ENCODE measurements around the gene COL9A2. TPM values are rescaled to one million over a fixed set of nuclear protein-coding genes. Genes with fewer than 3 reads are reported as not detected.

Gene COL9A2
- total and polyA plus RNA-seq, 2 donors (not counting 3 experiments of a cell fraction or from before 2014, with no cell fraction given): 0.64 to 0.69 TPM

DNA sequence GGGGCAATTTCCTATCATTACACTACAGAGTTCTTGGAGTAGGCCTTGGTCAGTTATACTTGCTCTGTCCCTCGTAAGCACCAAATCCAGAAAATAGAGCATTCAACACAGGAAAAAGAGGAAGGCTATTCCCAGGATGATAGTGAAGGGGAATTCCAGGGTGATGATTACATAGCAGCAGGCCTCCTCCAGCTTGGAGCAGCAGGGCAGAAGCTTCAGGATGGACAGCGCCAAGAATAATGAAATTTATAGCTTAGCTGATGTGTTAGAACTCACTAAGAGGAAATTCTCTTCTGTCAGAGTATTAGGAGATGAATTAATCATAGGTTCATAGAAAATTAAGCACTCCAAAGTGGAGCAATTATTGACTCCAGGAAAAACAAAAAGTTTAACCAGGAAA, 45.6 kb upstream of the COL9A2 start:
- FAIRE-seq (peak; percentile 24), DNase-seq (ENCODE audit: low read depth, low spot score) (peak; percentile 79)
- H3K9ac ChIP-seq (replicated peaks; ENCODE audit: extremely low read depth, insufficient read depth, low read length): no peak overlapping the region
- CTCF ChIA-PET: interaction anchor here (0.7 to 1.4 kb wide), 4 partner anchors 9 to 219 kb away, joined by 3 to 5 read pairs (median 4); partner anchors contain the start of gene SMAP2
- no peaks in the 10 kb centered on the region for H3K79me2 ChIP-seq (ENCODE audit: control insufficient read depth, insufficient read depth, low read length)
- H3K36me3 ChIP-seq (ENCODE audit: control insufficient read depth in 2 of 2, extremely low read depth in 1 of 2, insufficient read depth in 2 of 2, low read length in 2 of 2): no peaks in the 10 kb centered on the region
- no peak for TF ChIP-seq FOS (IDR thresholded peaks at IDR 0.05; ENCODE audit: borderline replicate concordance, insufficient read depth, low read length)
- TF ChIP-seq JUN (IDR thresholded peaks at IDR 0.05; ENCODE audit: borderline replicate concordance, insufficient read depth, insufficient read length, low read depth): no peak
- TF ChIP-seq, protein P1, sequence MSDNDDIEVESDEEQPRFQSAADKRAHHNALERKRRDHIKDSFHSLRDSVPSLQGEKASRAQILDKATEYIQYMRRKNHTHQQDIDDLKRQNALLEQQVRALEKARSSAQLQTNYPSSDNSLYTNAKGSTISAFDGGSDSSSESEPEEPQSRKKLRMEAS (IDR thresholded peaks at IDR 0.05; ENCODE audit: insufficient read depth, insufficient read length): no peak
- TF ChIP-seq MYC (IDR thresholded peaks at IDR 0.05; ENCODE audit: low read depth, low read length): no peak
- TF ChIP-seq POLR2AphosphoS5 (IDR thresholded peaks at IDR 0.05; ENCODE audit: insufficient read depth, low read depth, low read length): no peak
- TF ChIP-seq EZH2 (IDR thresholded peaks at IDR 0.05; ENCODE audit: borderline replicate concordance, low read depth, low read length, severe bottlenecking): no peak
- no peak for TF ChIP-seq GATA2 (IDR thresholded peaks at IDR 0.05; ENCODE audit: insufficient read depth, insufficient read length, low read depth, low read length)
- TF ChIP-seq, protein P2, sequence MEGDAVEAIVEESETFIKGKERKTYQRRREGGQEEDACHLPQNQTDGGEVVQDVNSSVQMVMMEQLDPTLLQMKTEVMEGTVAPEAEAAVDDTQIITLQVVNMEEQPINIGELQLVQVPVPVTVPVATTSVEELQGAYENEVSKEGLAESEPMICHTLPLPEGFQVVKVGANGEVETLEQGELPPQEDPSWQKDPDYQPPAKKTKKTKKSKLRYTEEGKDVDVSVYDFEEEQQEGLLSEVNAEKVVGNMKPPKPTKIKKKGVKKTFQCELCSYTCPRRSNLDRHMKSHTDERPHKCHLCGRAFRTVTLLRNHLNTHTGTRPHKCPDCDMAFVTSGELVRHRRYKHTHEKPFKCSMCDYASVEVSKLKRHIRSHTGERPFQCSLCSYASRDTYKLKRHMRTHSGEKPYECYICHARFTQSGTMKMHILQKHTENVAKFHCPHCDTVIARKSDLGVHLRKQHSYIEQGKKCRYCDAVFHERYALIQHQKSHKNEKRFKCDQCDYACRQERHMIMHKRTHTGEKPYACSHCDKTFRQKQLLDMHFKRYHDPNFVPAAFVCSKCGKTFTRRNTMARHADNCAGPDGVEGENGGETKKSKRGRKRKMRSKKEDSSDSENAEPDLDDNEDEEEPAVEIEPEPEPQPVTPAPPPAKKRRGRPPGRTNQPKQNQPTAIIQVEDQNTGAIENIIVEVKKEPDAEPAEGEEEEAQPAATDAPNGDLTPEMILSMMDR (IDR thresholded peaks at IDR 0.05; ENCODE audit: extremely low read depth in 1 of 2, insufficient read depth in 1 of 2, low read depth in 1 of 2, low read length in 2 of 2): no peak
- TF ChIP-seq POLR2A (IDR thresholded peaks at IDR 0.05; ENCODE audit: low read depth, low read length): no peak
- no peak overlapping the region for H2AFZ ChIP-seq (ENCODE audit: low read depth, low read length)
- H4K20me1 ChIP-seq (replicated peaks; ENCODE audit: control insufficient read depth, extremely low read depth, insufficient read depth, low read length): no peaks in the 10 kb centered on the region
- H3K27ac ChIP-seq (ENCODE audit: insufficient read depth, low read depth, low read length): no peak overlapping the region
- intact Hi-C loops (cut with micrococcal nuclease) (no loop called here), dilution Hi-C loops (cut with MboI; ENCODE audit: extremely low pct_ligation_motif_present, low sequenced_read_pairs) (no loop called here)
- no peak overlapping the region for H3K4me2 ChIP-seq (ENCODE audit: insufficient read depth, low read length)
- BruUV-seq (replicated peaks): no TSS peak
- H3K9me1 ChIP-seq (replicated peaks; ENCODE audit: control insufficient read depth, extremely low read depth, insufficient read depth, low read length): no peaks in the 10 kb centered on the region
- H3K27me3 ChIP-seq (ENCODE audit: control insufficient read depth in 2 of 2, insufficient read depth in 2 of 2, low read length in 2 of 2): peaks cover 0 to 3% of the 10 kb centered on the region in 2 experiments
- POLR2A ChIA-PET: no interaction called here
- H3K9me3 ChIP-seq (replicated peaks; ENCODE audit: control insufficient read depth, insufficient read depth, low read length): no peaks in the 10 kb centered on the region
- H3K4me3 ChIP-seq (replicated peaks in 1 of 3; ENCODE audit: insufficient read depth in 1 of 3, low read depth in 1 of 3, low read length in 3 of 3): no peak overlapping the region
- H3K4me1 ChIP-seq (ENCODE audit: control insufficient read depth, extremely low read depth, insufficient read depth, low read length): peaks cover 4% of the 10 kb centered on the region
